ENCODE data around the gene IKZF2. TPM values are rescaled to one million over a fixed set of nuclear protein-coding genes. Genes with fewer than 3 reads are reported as not detected.

The IKZF2 gene
- total RNA-seq, 1 experiment from 2014 or later, result 14.2 TPM

DNA sequence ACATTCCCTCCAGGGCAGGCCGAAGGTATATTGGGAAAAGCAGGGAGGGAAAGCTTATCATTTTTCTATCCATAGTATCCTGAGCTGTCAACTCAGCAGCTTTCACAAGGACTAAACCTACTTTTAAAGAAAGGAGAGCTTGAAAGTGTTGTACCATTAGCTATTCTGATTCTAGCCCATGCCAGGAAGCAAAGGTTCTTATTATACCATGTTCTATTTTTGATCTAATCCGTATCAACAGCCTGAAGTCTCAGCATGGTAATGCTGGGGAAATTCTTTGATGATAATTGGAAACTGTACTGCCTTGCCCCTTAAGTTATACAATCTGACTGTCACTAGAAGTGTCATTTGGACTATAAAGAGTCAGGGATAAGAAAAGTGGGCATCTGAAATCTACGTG lies 193.3 kb downstream of the IKZF2 start:
- Mint-ChIP-seq H3K27me3 (ENCODE audit: insufficient read depth, unreplicated experiment) (no peaks in the 10 kb centered on the region), H3K27ac (ENCODE audit: unreplicated experiment) (no peak overlapping the region), H3K36me3 (ENCODE audit: insufficient read depth, unreplicated experiment) (no peaks in the 10 kb centered on the region), H3K9me3 (ENCODE audit: unreplicated experiment) (no peaks in the 10 kb centered on the region), H3K4me3 (ENCODE audit: unreplicated experiment) (no peak overlapping the region), H3K4me1 (ENCODE audit: low read depth, unreplicated experiment) (peaks cover 17% of the 10 kb centered on the region)
- no TSS peak for BruUV-seq (replicated peaks)
- CTCF ChIA-PET, result no interaction called here
- intact Hi-C loops (cut with micrococcal nuclease; ENCODE audit: unreplicated experiment), result no loop called here
- TF ChIP-seq, protein P1, sequence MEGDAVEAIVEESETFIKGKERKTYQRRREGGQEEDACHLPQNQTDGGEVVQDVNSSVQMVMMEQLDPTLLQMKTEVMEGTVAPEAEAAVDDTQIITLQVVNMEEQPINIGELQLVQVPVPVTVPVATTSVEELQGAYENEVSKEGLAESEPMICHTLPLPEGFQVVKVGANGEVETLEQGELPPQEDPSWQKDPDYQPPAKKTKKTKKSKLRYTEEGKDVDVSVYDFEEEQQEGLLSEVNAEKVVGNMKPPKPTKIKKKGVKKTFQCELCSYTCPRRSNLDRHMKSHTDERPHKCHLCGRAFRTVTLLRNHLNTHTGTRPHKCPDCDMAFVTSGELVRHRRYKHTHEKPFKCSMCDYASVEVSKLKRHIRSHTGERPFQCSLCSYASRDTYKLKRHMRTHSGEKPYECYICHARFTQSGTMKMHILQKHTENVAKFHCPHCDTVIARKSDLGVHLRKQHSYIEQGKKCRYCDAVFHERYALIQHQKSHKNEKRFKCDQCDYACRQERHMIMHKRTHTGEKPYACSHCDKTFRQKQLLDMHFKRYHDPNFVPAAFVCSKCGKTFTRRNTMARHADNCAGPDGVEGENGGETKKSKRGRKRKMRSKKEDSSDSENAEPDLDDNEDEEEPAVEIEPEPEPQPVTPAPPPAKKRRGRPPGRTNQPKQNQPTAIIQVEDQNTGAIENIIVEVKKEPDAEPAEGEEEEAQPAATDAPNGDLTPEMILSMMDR (IDR thresholded peaks at IDR 0.05; ENCODE audit: insufficient read depth in 1 of 2, low read depth in 1 of 2, low read length in 1 of 2, severe bottlenecking in 1 of 2, unreplicated experiment in 1 of 2), result no peak
- H3K36me3 ChIP-seq (ENCODE audit: control insufficient read depth, insufficient read depth, low read length), result no peaks in the 10 kb centered on the region
- DNase-seq, result no peak
- peaks cover 3% of the 10 kb centered on the region; the same call in 1 of the 2 replicates for H3K9me3 ChIP-seq
- POLR2A ChIA-PET, result no interaction called here
- 0 out of 2 replicates have a peak, but pooled peaks cover 12% of the 10 kb centered on the region for H3K4me1 ChIP-seq
- H3K27me3 ChIP-seq (replicated peaks; ENCODE audit: control insufficient read depth, insufficient read depth, low read length), result no peaks in the 10 kb centered on the region
- H3K4me3 ChIP-seq (ENCODE audit: low read depth, low read length), result no peak overlapping the region

DNA sequence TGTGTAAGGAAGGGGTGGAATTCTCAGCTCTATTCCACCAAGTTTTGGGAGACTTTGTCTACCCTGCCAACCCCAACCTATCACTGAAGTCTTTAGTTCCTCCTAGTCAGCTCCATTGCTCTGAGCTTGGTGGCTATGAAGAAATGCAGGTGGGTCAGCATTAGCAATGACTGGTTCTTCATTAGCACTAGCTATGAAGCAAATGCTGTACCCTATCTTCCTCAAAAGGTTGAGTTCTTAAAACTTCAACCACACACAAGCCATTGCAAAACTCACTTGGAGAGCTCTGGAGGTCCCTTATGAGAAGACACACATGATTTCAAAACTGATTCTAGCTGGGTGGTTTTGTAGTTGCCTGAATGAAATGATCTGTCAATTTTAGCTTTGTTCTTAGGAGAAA lies 193.8 kb downstream of the IKZF2 start:
- no peak overlapping the region for H3K27ac Mint-ChIP-seq (ENCODE audit: unreplicated experiment)
- intact Hi-C loops (cut with micrococcal nuclease; ENCODE audit: unreplicated experiment), result no loop called here
- no TSS peak for BruUV-seq (replicated peaks)

DNA sequence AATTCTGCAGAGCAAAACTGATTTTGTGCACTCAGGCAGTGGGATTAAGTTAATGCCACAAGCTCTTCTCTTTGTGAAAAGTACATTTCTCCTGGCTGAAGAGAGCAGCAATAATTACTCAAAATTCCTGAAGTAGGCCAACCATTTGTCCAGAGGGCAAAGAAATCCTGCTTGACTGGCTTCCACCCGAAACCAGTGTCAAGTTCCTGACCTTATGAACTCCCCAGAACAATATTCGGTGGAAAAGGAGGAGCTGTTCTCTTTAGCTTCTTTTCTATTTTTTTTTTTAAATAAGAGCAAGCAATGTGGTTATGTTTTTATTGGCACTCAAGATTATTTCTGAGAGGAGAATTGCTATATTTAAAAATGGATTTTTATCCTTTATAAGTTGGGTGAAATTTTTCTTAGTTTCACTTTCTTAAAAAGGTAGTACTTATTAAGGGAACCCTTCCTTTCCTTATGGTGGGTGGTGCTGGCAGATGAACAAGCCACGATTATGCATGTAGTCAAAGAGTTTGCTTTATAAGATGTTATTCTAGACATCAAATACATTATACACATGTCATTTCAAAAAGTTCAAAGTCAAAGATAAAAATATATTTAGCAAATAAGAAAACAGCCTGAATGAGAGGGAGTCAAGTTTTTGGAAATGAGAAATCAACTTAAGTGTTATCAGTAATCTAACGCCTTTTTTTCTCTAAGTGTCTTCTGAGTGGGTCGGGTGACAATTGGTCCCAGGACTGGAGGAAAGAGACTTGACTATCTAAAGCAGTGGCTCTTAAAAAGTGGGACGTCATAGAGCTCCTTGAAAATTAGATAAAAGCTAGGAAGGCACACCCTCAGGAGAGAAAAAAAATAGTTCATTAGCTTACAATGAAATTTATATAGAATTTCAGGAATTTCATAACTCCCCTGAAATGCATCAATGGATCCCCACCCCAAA lies 194.5 kb downstream of the IKZF2 start:
- H3K27ac Mint-ChIP-seq (ENCODE audit: unreplicated experiment), result no peak overlapping the region
- 0 out of 2 replicates have a peak, but pooled peaks cover 3% of the 10 kb centered on the region for H3K4me1 ChIP-seq
- no TSS peak for BruUV-seq (replicated peaks)
- no peaks in the 10 kb centered on the region for H3K27me3 Mint-ChIP-seq (ENCODE audit: insufficient read depth, unreplicated experiment)
- intact Hi-C loops (cut with micrococcal nuclease; ENCODE audit: unreplicated experiment), result no loop called here
- no peaks in the 10 kb centered on the region for H3K27me3 ChIP-seq (replicated peaks; ENCODE audit: control insufficient read depth, insufficient read depth, low read length)
- H3K4me1 Mint-ChIP-seq (ENCODE audit: low read depth, unreplicated experiment), result peaks cover 11% of the 10 kb centered on the region
- H3K9me3 Mint-ChIP-seq (ENCODE audit: unreplicated experiment), result no peaks in the 10 kb centered on the region
- TF ChIP-seq, protein P1 (IDR thresholded peaks at IDR 0.05; ENCODE audit: insufficient read depth in 1 of 2, low read depth in 1 of 2, low read length in 1 of 2, severe bottlenecking in 1 of 2, unreplicated experiment in 1 of 2), result no peak
- no peak overlapping the region for H3K4me3 Mint-ChIP-seq (ENCODE audit: unreplicated experiment)
- no peak overlapping the region for H3K4me3 ChIP-seq (ENCODE audit: low read depth, low read length)
- no peaks in the 10 kb centered on the region for H3K36me3 Mint-ChIP-seq (ENCODE audit: insufficient read depth, unreplicated experiment)
- POLR2A ChIA-PET, result no interaction called here
- H3K9me3 ChIP-seq, result no peaks in the 10 kb centered on the region
- DNase-seq, result no peak
- CTCF ChIA-PET, result no interaction called here
- H3K36me3 ChIP-seq (ENCODE audit: control insufficient read depth, insufficient read depth, low read length), result no peaks in the 10 kb centered on the region

More for the DNA sequence above, 193.8 kb downstream of the IKZF2 start:
- ChIA-PET CTCF (no interaction called here), POLR2A (no interaction called here)
- TF ChIP-seq, protein P1 (IDR thresholded peaks at IDR 0.05; ENCODE audit: insufficient read depth in 1 of 2, low read depth in 1 of 2, low read length in 1 of 2, severe bottlenecking in 1 of 2, unreplicated experiment in 1 of 2), result no peak
- Histone ChIP-seq H3K36me3 (ENCODE audit: control insufficient read depth, insufficient read depth, low read length) (no peaks in the 10 kb centered on the region), H3K9me3 (peaks cover 3% of the 10 kb centered on the region; the same call in 1 of the 2 replicates), H3K27me3 (replicated peaks; ENCODE audit: control insufficient read depth, insufficient read depth, low read length) (no peaks in the 10 kb centered on the region), H3K4me3 (ENCODE audit: low read depth, low read length) (no peak overlapping the region), H3K4me1 (0 out of 2 replicates have a peak, but pooled peaks cover 10% of the 10 kb centered on the region)
- Mint-ChIP-seq H3K4me3 (ENCODE audit: unreplicated experiment) (no peak overlapping the region), H3K9me3 (ENCODE audit: unreplicated experiment) (no peaks in the 10 kb centered on the region), H3K4me1 (ENCODE audit: low read depth, unreplicated experiment) (peaks cover 18% of the 10 kb centered on the region), H3K27me3 (ENCODE audit: insufficient read depth, unreplicated experiment) (no peaks in the 10 kb centered on the region), H3K36me3 (ENCODE audit: insufficient read depth, unreplicated experiment) (no peaks in the 10 kb centered on the region)
- DNase-seq, result no peak

Measured in Caco-2 (cell line).